ENCODE measurements around the gene NOSTRIN. TPM values are rescaled to one million over a fixed set of nuclear protein-coding genes. Genes with fewer than 3 reads are reported as not detected.

The NOSTRIN gene
- total RNA-seq, 1 experiment from 2014 or later: not detected

DNA sequence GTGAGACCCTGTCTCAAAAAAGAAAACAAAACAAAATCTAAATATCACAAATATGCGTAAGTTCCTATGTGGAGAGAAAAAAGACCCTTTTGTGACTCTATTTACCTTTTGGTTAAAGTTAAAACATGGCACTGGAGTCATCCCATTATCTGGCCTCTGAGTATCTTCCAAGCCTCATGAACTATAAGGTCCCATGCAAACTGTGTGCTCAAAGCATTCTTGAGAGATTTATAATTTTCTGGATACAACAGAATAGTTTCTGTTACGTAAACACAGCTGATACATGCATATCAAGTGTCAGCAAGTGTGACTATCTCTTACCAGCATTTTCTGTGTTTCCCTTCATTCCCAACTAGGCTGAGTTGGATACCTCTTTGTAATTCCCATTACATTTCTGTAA, 8.8 kb upstream of the NOSTRIN start:
- H3K56ac ChIP-seq (ENCODE audit: insufficient read length, low read depth, low read length): no peak overlapping the region
- H2BK15ac ChIP-seq (ENCODE audit: low read depth, low read length): no peak overlapping the region
- H3K4me1 ChIP-seq (ENCODE audit: insufficient read depth, low read length): peaks cover 4% of the 10 kb centered on the region; the same call in 1 of the 2 replicates
- H2BK12ac ChIP-seq (ENCODE audit: insufficient read length, low read depth, low read length): no peak overlapping the region
- H2BK5ac ChIP-seq (ENCODE audit: insufficient read length, low read length): no peak overlapping the region
- H3K79me2 ChIP-seq (ENCODE audit: insufficient read depth, low read length): no peaks in the 10 kb centered on the region
- no peak overlapping the region for H3K4me2 ChIP-seq (ENCODE audit: insufficient read depth, insufficient read length, low read length)
- no peaks in the 10 kb centered on the region for H3K23me2 ChIP-seq (ENCODE audit: insufficient read length, low read depth, low read length, poor library complexity, severe bottlenecking)
- no peak overlapping the region for H3T11ph ChIP-seq (ENCODE audit: low read length)
- no peak overlapping the region for H2AK5ac ChIP-seq (ENCODE audit: insufficient read length, low read length)
- no peaks in the 10 kb centered on the region for H3K9me3 ChIP-seq (ENCODE audit: control insufficient read depth, low read depth, low read length)
- TF ChIP-seq, protein P1, sequence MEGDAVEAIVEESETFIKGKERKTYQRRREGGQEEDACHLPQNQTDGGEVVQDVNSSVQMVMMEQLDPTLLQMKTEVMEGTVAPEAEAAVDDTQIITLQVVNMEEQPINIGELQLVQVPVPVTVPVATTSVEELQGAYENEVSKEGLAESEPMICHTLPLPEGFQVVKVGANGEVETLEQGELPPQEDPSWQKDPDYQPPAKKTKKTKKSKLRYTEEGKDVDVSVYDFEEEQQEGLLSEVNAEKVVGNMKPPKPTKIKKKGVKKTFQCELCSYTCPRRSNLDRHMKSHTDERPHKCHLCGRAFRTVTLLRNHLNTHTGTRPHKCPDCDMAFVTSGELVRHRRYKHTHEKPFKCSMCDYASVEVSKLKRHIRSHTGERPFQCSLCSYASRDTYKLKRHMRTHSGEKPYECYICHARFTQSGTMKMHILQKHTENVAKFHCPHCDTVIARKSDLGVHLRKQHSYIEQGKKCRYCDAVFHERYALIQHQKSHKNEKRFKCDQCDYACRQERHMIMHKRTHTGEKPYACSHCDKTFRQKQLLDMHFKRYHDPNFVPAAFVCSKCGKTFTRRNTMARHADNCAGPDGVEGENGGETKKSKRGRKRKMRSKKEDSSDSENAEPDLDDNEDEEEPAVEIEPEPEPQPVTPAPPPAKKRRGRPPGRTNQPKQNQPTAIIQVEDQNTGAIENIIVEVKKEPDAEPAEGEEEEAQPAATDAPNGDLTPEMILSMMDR (conservative IDR thresholded peaks at IDR 0.05): no peak
- no peak overlapping the region for H3K23ac ChIP-seq (ENCODE audit: insufficient read length, low read depth, low read length)
- no peak overlapping the region for H3K4me3 Mint-ChIP-seq
- no peak overlapping the region for H3K9ac ChIP-seq (ENCODE audit: extremely low read depth, insufficient read length, low read length)
- DNase-seq: no peak
- H4K5ac ChIP-seq (ENCODE audit: insufficient read length, low read depth, low read length): no peak overlapping the region
- H4K8ac ChIP-seq (replicated peaks; ENCODE audit: insufficient read length, low read depth, low read length): no peak overlapping the region
- no peak overlapping the region for H3K4ac ChIP-seq (ENCODE audit: low read depth, low read length)
- H3K27ac Mint-ChIP-seq: no peak overlapping the region
- no peaks in the 10 kb centered on the region for H3K27me3 ChIP-seq (ENCODE audit: insufficient read depth, low read length)
- no peaks in the 10 kb centered on the region; a peak in 1 of 5 replicates for H3K9me3 Mint-ChIP-seq
- no peaks in the 10 kb centered on the region for H3K79me1 ChIP-seq (ENCODE audit: insufficient read depth, low read depth, low read length, poor library complexity, severe bottlenecking)
- H4K20me1 ChIP-seq (ENCODE audit: control insufficient read depth, insufficient read depth, insufficient read length): no peaks in the 10 kb centered on the region
- no peaks in the 10 kb centered on the region; the same call in 1 of the 2 replicates for H3K27me3 Mint-ChIP-seq (ENCODE audit: low read depth)
- no peaks in the 10 kb centered on the region; a peak in 1 of 7 replicates for H3K36me3 Mint-ChIP-seq (ENCODE audit: insufficient read depth in 1 of 3, low read depth in 3 of 3)
- H3K4me1 Mint-ChIP-seq: peaks cover 5 to 6% of the 10 kb centered on the region in 2 experiments
- no peak overlapping the region for H2BK120ac ChIP-seq (ENCODE audit: low read depth, low read length, poor library complexity, severe bottlenecking)
- no peak overlapping the region for H4K91ac ChIP-seq (ENCODE audit: insufficient read length, low read depth, low read length)
- no peak overlapping the region for H3K18ac ChIP-seq (ENCODE audit: insufficient read length, low read depth, low read length)
- WGBS (ENCODE audit: extremely low coverage, insufficient read length, low lambda C conversion rate): no CpG with 5 or more reads among the region's 2 CpGs
- H3K14ac ChIP-seq (ENCODE audit: insufficient read depth, low read length): no peak overlapping the region
- H3K27ac ChIP-seq (ENCODE audit: insufficient read length, low read depth, low read length): no peak overlapping the region
- no peak overlapping the region for H2BK20ac ChIP-seq (ENCODE audit: low read depth, low read length, poor library complexity, severe bottlenecking)
- H2AFZ ChIP-seq (ENCODE audit: low read length): no peak overlapping the region

Data from H9 (cell line).